ENCODE measurements around the gene FGD3. TPM values are rescaled to one million over a fixed set of nuclear protein-coding genes. Genes with fewer than 3 reads are reported as not detected.
A peak's percentile ranks its signal among the peaks of the same experiment; 100 is the strongest.

The FGD3 gene
- total RNA-seq, 1 experiment from 2014 or later, result 0.09 TPM

DNA sequence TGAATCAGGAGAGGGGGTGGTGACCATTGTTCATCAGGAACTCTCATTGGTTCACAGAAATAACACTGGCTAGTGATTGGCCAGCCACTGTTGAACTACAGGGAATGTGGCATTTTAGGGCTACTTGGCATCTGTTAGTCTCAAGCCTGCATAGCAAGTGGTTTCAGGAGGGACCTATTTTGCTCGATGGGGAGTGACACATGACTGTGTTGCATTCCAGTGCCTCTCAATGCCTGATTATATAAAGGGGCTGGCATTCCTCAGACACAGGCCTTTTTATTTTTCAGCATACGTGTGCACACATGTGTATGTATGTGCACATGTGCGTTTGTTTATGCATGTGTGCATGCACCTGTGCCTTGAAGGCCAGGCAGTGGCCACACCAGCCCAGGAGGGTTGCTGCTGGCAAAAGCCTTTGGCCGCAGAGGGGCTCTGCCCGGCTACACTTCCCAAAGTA is 23.2 kb downstream of the FGD3 start:
- intact Hi-C loops (cut with micrococcal nuclease; ENCODE audit: unreplicated experiment), result no loop called here
- DNase-seq (ENCODE audit: low spot score), result peak; percentile 54
- TF ChIP-seq EZH2 (IDR thresholded peaks at IDR 0.05; ENCODE audit: borderline replicate concordance, low read depth, low read length, poor library complexity, severe bottlenecking), result no peak
- TF ChIP-seq, protein P1, sequence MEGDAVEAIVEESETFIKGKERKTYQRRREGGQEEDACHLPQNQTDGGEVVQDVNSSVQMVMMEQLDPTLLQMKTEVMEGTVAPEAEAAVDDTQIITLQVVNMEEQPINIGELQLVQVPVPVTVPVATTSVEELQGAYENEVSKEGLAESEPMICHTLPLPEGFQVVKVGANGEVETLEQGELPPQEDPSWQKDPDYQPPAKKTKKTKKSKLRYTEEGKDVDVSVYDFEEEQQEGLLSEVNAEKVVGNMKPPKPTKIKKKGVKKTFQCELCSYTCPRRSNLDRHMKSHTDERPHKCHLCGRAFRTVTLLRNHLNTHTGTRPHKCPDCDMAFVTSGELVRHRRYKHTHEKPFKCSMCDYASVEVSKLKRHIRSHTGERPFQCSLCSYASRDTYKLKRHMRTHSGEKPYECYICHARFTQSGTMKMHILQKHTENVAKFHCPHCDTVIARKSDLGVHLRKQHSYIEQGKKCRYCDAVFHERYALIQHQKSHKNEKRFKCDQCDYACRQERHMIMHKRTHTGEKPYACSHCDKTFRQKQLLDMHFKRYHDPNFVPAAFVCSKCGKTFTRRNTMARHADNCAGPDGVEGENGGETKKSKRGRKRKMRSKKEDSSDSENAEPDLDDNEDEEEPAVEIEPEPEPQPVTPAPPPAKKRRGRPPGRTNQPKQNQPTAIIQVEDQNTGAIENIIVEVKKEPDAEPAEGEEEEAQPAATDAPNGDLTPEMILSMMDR (conservative IDR thresholded peaks at IDR 0.05; ENCODE audit: low read depth, low read length), result no peak
- Histone ChIP-seq H3K27ac (ENCODE audit: low read depth, low read length, poor library complexity, severe bottlenecking) (no peak overlapping the region), H3K9me3 (ENCODE audit: low read depth, low read length, poor library complexity, severe bottlenecking) (no peaks in the 10 kb centered on the region), H3K4me3 (ENCODE audit: low read depth, low read length, poor library complexity, severe bottlenecking) (no peak overlapping the region), H3K4me1 (ENCODE audit: insufficient read depth, low read length, poor library complexity, severe bottlenecking) (no peaks in the 10 kb centered on the region), H3K36me3 (ENCODE audit: insufficient read depth, low read length, poor library complexity, severe bottlenecking) (no peaks in the 10 kb centered on the region), H3K27me3 (replicated peaks; ENCODE audit: insufficient read depth, low read depth, low read length, poor library complexity) (no peaks in the 10 kb centered on the region)
- CTCF ChIA-PET, result no interaction called here
- BruUV-seq (replicated peaks), result no TSS peak
- POLR2A ChIA-PET (ENCODE audit: low non-redundant PET), result no interaction called here

- Histone ChIP-seq H3K9me3 (ENCODE audit: low read depth, low read length, poor library complexity, severe bottlenecking) (no peaks in the 10 kb centered on the region), H3K4me1 (ENCODE audit: insufficient read depth, low read length, poor library complexity, severe bottlenecking) (no peaks in the 10 kb centered on the region), H3K4me3 (ENCODE audit: low read depth, low read length, poor library complexity, severe bottlenecking) (no peak overlapping the region), H3K36me3 (ENCODE audit: insufficient read depth, low read length, poor library complexity, severe bottlenecking) (no peaks in the 10 kb centered on the region), H3K27me3 (replicated peaks; ENCODE audit: insufficient read depth, low read depth, low read length, poor library complexity) (no peaks in the 10 kb centered on the region), H3K27ac (ENCODE audit: low read depth, low read length, poor library complexity, severe bottlenecking) (no peak overlapping the region)
- POLR2A ChIA-PET (ENCODE audit: low non-redundant PET), result no interaction called here
- CTCF ChIA-PET, result no interaction called here
- no peak for DNase-seq (ENCODE audit: low spot score)
- BruUV-seq (replicated peaks), result no TSS peak
- intact Hi-C loops (cut with micrococcal nuclease; ENCODE audit: unreplicated experiment), result no loop called here
- TF ChIP-seq EZH2 (IDR thresholded peaks at IDR 0.05; ENCODE audit: borderline replicate concordance, low read depth, low read length, poor library complexity, severe bottlenecking), result no peak
- TF ChIP-seq, protein P1 (conservative IDR thresholded peaks at IDR 0.05; ENCODE audit: low read depth, low read length), result no peak
These were observed 23.8 kb downstream of the FGD3 start for GRCh38 chr9:92971121-92971520.

GRCh38 chr9:92971776-92972175 is 24.5 kb downstream of the FGD3 start:
- TF ChIP-seq, protein P1 (conservative IDR thresholded peaks at IDR 0.05; ENCODE audit: low read depth, low read length), result no peak
- TF ChIP-seq EZH2 (IDR thresholded peaks at IDR 0.05; ENCODE audit: borderline replicate concordance, low read depth, low read length, poor library complexity, severe bottlenecking), result no peak
- Histone ChIP-seq H3K27ac (ENCODE audit: low read depth, low read length, poor library complexity, severe bottlenecking) (no peak overlapping the region), H3K27me3 (replicated peaks; ENCODE audit: insufficient read depth, low read depth, low read length, poor library complexity) (no peaks in the 10 kb centered on the region), H3K4me1 (ENCODE audit: insufficient read depth, low read length, poor library complexity, severe bottlenecking) (no peaks in the 10 kb centered on the region), H3K4me3 (ENCODE audit: low read depth, low read length, poor library complexity, severe bottlenecking) (no peak overlapping the region), H3K9me3 (ENCODE audit: low read depth, low read length, poor library complexity, severe bottlenecking) (no peaks in the 10 kb centered on the region), H3K36me3 (ENCODE audit: insufficient read depth, low read length, poor library complexity, severe bottlenecking) (no peaks in the 10 kb centered on the region)
- ChIA-PET CTCF (no interaction called here), POLR2A (ENCODE audit: low non-redundant PET) (no interaction called here)
- BruUV-seq (replicated peaks), result no TSS peak
- intact Hi-C loops (cut with micrococcal nuclease; ENCODE audit: unreplicated experiment), result no loop called here
- no peak for DNase-seq (ENCODE audit: low spot score)

Data from A673 (cell line).